H9 (cell line): ENCODE results near the gene SERPINA3. TPM values are rescaled to one million over a fixed set of nuclear protein-coding genes. Genes with fewer than 3 reads are reported as not detected.

ENCODE experiments used
- DNase-seq: peaks from one replicate; pipeline ENCODE4 v3.0.0-alpha.2; 2017
- H2AFZ ChIP-seq: one replicate; pipeline ENCODE4 v1.6.1; 2013; ENCODE audit warnings: mild to moderate bottlenecking, low read length, control low read depth, moderate library complexity
- H2AK5ac ChIP-seq: 2 replicates; pipeline ENCODE4 v1.6.1; 2013; ENCODE audit warnings: low read length, control low read depth, mixed read lengths; ENCODE audit not compliant: insufficient read length
- H2BK120ac ChIP-seq: one replicate; pipeline ENCODE4 v1.6.1; 2013; ENCODE audit warnings: low read depth, mild to moderate bottlenecking, low read length, control low read depth, inconsistent platforms; ENCODE audit not compliant: poor library complexity, severe bottlenecking
- H2BK12ac ChIP-seq: 2 replicates; pipeline ENCODE4 v1.6.1; 2013; ENCODE audit warnings: low read length, control low read depth, mixed read lengths, low read depth; ENCODE audit not compliant: insufficient read length
- H2BK15ac ChIP-seq: 2 replicates; pipeline ENCODE4 v1.6.1; 2013; ENCODE audit warnings: low read depth, low read length, control low read depth
- H2BK20ac ChIP-seq: one replicate; pipeline ENCODE4 v1.6.1; 2013; ENCODE audit warnings: low read depth, mild to moderate bottlenecking, low read length, control low read depth, inconsistent platforms; ENCODE audit not compliant: poor library complexity, severe bottlenecking
- H2BK5ac ChIP-seq: 2 replicates; pipeline ENCODE4 v1.6.1; 2013; ENCODE audit warnings: low read length, control low read depth, mixed read lengths; ENCODE audit not compliant: insufficient read length
- H3K14ac ChIP-seq: 2 replicates; pipeline ENCODE4 v1.6.1; 2013; ENCODE audit warnings: low read length, control low read depth; ENCODE audit not compliant: insufficient read depth
- H3K18ac ChIP-seq: 2 replicates; pipeline ENCODE4 v1.6.1; 2013; ENCODE audit warnings: low read depth, mild to moderate bottlenecking, mixed read lengths, low read length, control low read depth; ENCODE audit not compliant: insufficient read length
- H3K23ac ChIP-seq: 2 replicates; pipeline ENCODE4 v1.6.1; 2013; ENCODE audit warnings: low read length, control low read depth, mixed read lengths, low read depth; ENCODE audit not compliant: insufficient read length
- H3K23me2 ChIP-seq: 2 replicates; pipeline ENCODE4 v1.6.1; 2013; ENCODE audit warnings: low read depth, mild to moderate bottlenecking, mixed read lengths, low read length, control low read depth; ENCODE audit not compliant: insufficient read length, poor library complexity, severe bottlenecking
- H3K27ac ChIP-seq: 2 replicates; pipeline ENCODE4 v1.5.1; 2013; ENCODE audit warnings: low read length, control low read depth, mixed read lengths, low read depth; ENCODE audit not compliant: insufficient read length
- H3K27me3 ChIP-seq: 2 replicates; pipeline ENCODE4 v1.6.1; 2013; ENCODE audit warnings: low read length, control low read depth, inconsistent platforms; ENCODE audit not compliant: insufficient read depth
- H3K4ac ChIP-seq: 2 replicates; pipeline ENCODE4 v1.6.1; 2013; ENCODE audit warnings: low read depth, mild to moderate bottlenecking, control low read depth, inconsistent platforms, low read length, moderate library complexity
- H3K4me1 ChIP-seq: 2 replicates; pipeline ENCODE4 v1.6.1; 2013; ENCODE audit warnings: low read length, control low read depth, inconsistent platforms; ENCODE audit not compliant: insufficient read depth
- H3K4me2 ChIP-seq: 2 replicates; pipeline ENCODE4 v1.6.1; 2013; ENCODE audit warnings: low read length, control low read depth, mixed read lengths; ENCODE audit not compliant: insufficient read length, insufficient read depth
- H3K56ac ChIP-seq: 2 replicates; pipeline ENCODE4 v1.6.1; 2013; ENCODE audit warnings: low read depth, mild to moderate bottlenecking, mixed read lengths, low read length, control low read depth; ENCODE audit not compliant: insufficient read length
- H3K79me1 ChIP-seq: 2 replicates; pipeline ENCODE4 v1.6.1; 2013; ENCODE audit warnings: low read depth, mild to moderate bottlenecking, moderate library complexity, low read length, control low read depth, inconsistent platforms; ENCODE audit not compliant: insufficient read depth, poor library complexity, severe bottlenecking
- H3K79me2 ChIP-seq: 2 replicates; pipeline ENCODE4 v1.6.1; 2013; ENCODE audit warnings: low read length, control low read depth, inconsistent platforms; ENCODE audit not compliant: insufficient read depth
- H3K9ac ChIP-seq: 2 replicates; pipeline ENCODE4 v1.6.1; 2013; ENCODE audit warnings: low read length, control low read depth, mixed read lengths; ENCODE audit not compliant: insufficient read length; ENCODE audit errors: extremely low read depth
- H3K9me3 ChIP-seq: one replicate; pipeline ENCODE4 v1.6.1; 2013; ENCODE audit warnings: low read depth, low read length, inconsistent platforms; ENCODE audit not compliant: control insufficient read depth
- H3T11ph ChIP-seq: one replicate; pipeline ENCODE4 v1.6.1; 2013; ENCODE audit warnings: mild to moderate bottlenecking, low read length, control low read depth, inconsistent platforms
- H4K20me1 ChIP-seq: one replicate; pipeline ENCODE4 v1.6.1; 2013; ENCODE audit not compliant: control insufficient read depth, insufficient read length, insufficient read depth
- H4K5ac ChIP-seq: 2 replicates; pipeline ENCODE4 v1.6.1; 2013; ENCODE audit warnings: low read depth, mild to moderate bottlenecking, mixed read lengths, low read length, control low read depth; ENCODE audit not compliant: insufficient read length
- H4K8ac ChIP-seq: replicated peaks from 2 replicates; pipeline ENCODE4 v1.6.1; 2013; ENCODE audit warnings: low read length, control low read depth, mixed read lengths, low read depth; ENCODE audit not compliant: insufficient read length
- H4K91ac ChIP-seq: 2 replicates; pipeline ENCODE4 v1.6.1; 2013; ENCODE audit warnings: low read depth, mild to moderate bottlenecking, moderate library complexity, mixed read lengths, low read length, control low read depth; ENCODE audit not compliant: insufficient read length
- H3K27ac Mint-ChIP-seq, 3 experiments: 2 replicates in 2 of 3; 3 replicates in 1 of 3; pipeline ENCODE4 v1.8.0; 2020 to 2021; ENCODE audit warnings: mixed read lengths in 3 of 3, mild to moderate bottlenecking in 1 of 3, moderate library complexity in 1 of 3
- H3K27me3 Mint-ChIP-seq: 2 replicates; pipeline ENCODE4 v1.8.0; 2021; ENCODE audit warnings: low read depth, mild to moderate bottlenecking, moderate library complexity, mixed read lengths
- H3K36me3 Mint-ChIP-seq, 3 experiments: 2 replicates in 2 of 3; 3 replicates in 1 of 3; pipeline ENCODE4 v1.8.0; 2020 to 2021; ENCODE audit warnings: low read depth in 3 of 3, mixed read lengths in 3 of 3; ENCODE audit not compliant: insufficient read depth in 1 of 3
- H3K4me1 Mint-ChIP-seq, 2 experiments: 2 replicates each; pipeline ENCODE4 v1.8.0; 2020; ENCODE audit warnings: mixed read lengths in 2 of 2
- H3K4me3 Mint-ChIP-seq, 2 experiments: 2 replicates in 1 of 2; 3 replicates in 1 of 2; pipeline ENCODE4 v1.8.0; 2020 to 2021; ENCODE audit warnings: mild to moderate bottlenecking in 2 of 2, mixed read lengths in 2 of 2, moderate library complexity in 1 of 2
- H3K9me3 Mint-ChIP-seq, 2 experiments: 2 replicates in 1 of 2; 3 replicates in 1 of 2; pipeline ENCODE4 v1.8.0; 2020; ENCODE audit warnings: mild to moderate bottlenecking in 2 of 2, mixed read lengths in 2 of 2, moderate library complexity in 1 of 2
- WGBS: extraction: QIAGEN DNeasy Blood & Tissue Kit; methylation state at CpG from one replicate; pipeline ENCODE4 v1.1.7; 2013; ENCODE audit warnings: missing lambda C conversion rate, low lambda C conversion rate, mixed read lengths; ENCODE audit not compliant: insufficient read length; ENCODE audit errors: extremely low coverage; 5-methylcytosine and 5-hydroxymethylcytosine counted together
- total RNA-seq: library from RNA; stranded (reverse); gene quantifications from 2 replicates; pipeline ENCODE4 v1.2.1, GENCODE V29; 2021
- TF ChIP-seq, protein P1 (sequence below): fragments of 200-600 bp; sonication (generic); conservative IDR thresholded peaks from 3 replicates; pipeline ENCODE4 v1.8.0; 2021; ENCODE audit warnings: antibody characterized with exemption, mild to moderate bottlenecking

SERPINA3 gene
- total RNA-seq, 1 experiment from 2014 or later = not detected

DNA sequence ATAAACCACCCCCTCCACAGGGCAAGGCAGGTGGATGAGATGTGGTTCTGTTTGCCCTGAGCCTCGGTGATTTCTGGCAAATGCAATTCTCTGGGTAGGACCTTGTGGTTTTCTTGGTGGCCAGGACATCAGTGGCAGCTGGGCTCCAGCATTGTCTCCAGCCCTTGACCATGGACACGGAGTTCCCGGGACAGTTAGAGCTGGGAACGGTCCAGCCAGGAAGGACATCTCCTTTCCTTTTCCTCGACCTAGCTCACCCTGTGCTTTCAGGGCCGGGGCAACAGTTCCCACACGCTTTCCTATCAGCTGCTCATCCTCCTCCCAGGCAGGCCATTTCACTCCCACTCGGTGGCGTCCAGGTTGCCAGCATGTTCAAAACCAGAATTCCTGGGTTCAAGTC lies 41.8 kb upstream of the SERPINA3 start:
- no peak for DNase-seq
- H2BK12ac ChIP-seq = no peak overlapping the region
- H4K91ac ChIP-seq = no peak overlapping the region
- Mint-ChIP-seq H3K4me3 (no peak overlapping the region), H3K27me3 (peaks cover 18% of the 10 kb centered on the region), H3K9me3 (no peaks in the 10 kb centered on the region), H3K27ac (peak overlapping the region in 1 of 3 experiments; percentile 85; a peak in 1 of 7 replicates), H3K4me1 (no peaks in the 10 kb centered on the region), H3K36me3 (no peaks in the 10 kb centered on the region)
- no peaks in the 10 kb centered on the region for H3K79me1 ChIP-seq
- no peak overlapping the region for H2BK20ac ChIP-seq
- H4K20me1 ChIP-seq = no peaks in the 10 kb centered on the region
- H3K14ac ChIP-seq = no peak overlapping the region
- H2BK15ac ChIP-seq = no peak overlapping the region
- H3T11ph ChIP-seq = no peak overlapping the region
- H4K8ac ChIP-seq = no peak overlapping the region
- H2AFZ ChIP-seq = no peak overlapping the region
- no peak overlapping the region for H2BK120ac ChIP-seq
- no peak overlapping the region for H3K9ac ChIP-seq
- no peaks in the 10 kb centered on the region for H3K23me2 ChIP-seq
- H3K4me1 ChIP-seq = no peaks in the 10 kb centered on the region
- no peak overlapping the region for H3K27ac ChIP-seq
- no peak overlapping the region for H2BK5ac ChIP-seq
- H3K23ac ChIP-seq = no peak overlapping the region
- H3K56ac ChIP-seq = no peak overlapping the region
- TF ChIP-seq, protein P1, sequence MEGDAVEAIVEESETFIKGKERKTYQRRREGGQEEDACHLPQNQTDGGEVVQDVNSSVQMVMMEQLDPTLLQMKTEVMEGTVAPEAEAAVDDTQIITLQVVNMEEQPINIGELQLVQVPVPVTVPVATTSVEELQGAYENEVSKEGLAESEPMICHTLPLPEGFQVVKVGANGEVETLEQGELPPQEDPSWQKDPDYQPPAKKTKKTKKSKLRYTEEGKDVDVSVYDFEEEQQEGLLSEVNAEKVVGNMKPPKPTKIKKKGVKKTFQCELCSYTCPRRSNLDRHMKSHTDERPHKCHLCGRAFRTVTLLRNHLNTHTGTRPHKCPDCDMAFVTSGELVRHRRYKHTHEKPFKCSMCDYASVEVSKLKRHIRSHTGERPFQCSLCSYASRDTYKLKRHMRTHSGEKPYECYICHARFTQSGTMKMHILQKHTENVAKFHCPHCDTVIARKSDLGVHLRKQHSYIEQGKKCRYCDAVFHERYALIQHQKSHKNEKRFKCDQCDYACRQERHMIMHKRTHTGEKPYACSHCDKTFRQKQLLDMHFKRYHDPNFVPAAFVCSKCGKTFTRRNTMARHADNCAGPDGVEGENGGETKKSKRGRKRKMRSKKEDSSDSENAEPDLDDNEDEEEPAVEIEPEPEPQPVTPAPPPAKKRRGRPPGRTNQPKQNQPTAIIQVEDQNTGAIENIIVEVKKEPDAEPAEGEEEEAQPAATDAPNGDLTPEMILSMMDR = no peak
- no peaks in the 10 kb centered on the region for H3K9me3 ChIP-seq
- H3K27me3 ChIP-seq = no peaks in the 10 kb centered on the region
- H2AK5ac ChIP-seq = no peak overlapping the region
- no peak overlapping the region for H3K18ac ChIP-seq
- no peak overlapping the region for H3K4ac ChIP-seq
- WGBS = no CpG with 5 or more reads among the region's 9 CpGs
- H3K4me2 ChIP-seq = no peak overlapping the region
- no peak overlapping the region for H4K5ac ChIP-seq
- H3K79me2 ChIP-seq = no peaks in the 10 kb centered on the region
